PC-3 (cell line): ENCODE measurements around the gene C1QTNF12. TPM values are rescaled to one million over a fixed set of nuclear protein-coding genes. Genes with fewer than 3 reads are reported as not detected.

Source experiments
- ATAC-seq: fragments of 200-7000 bp; cut with Tn5 transposase; 2 replicates; pipeline ENCODE4 v1.9.1; 2020; ENCODE audit warnings: mild to moderate bottlenecking, moderate library complexity
- BruUV-seq: library from RNA; stranded (reverse); fragments of 400-500 nt; replicated peaks from 2 replicates; lab custom pipeline; 2021; lab: Mats Ljungman, UMichigan
- CTCF ChIA-PET: fragments of 300-600 bp; sonication (Branson Sonifier 250); formaldehyde crosslinking; loops from one replicate; lab custom pipeline; 2022; ENCODE audit warnings: antibody characterized with exemption; lab: Charles Lee
- POLR2A ChIA-PET: fragments of 300-600 bp; sonication (Branson Sonifier 250); formaldehyde crosslinking; loops from one replicate; lab custom pipeline; 2022; ENCODE audit warnings: antibody characterized with exemption; ENCODE audit not compliant: unreplicated experiment; lab: Charles Lee
- DNase-seq: peaks from one replicate; pipeline ENCODE4 v3.0.0-alpha.2; 2015
- H2AFZ ChIP-seq: fragments of 300-600 bp; sonication (generic); 2 replicates; pipeline ENCODE4 v1.6.0; 2016; ENCODE audit warnings: antibody characterized with exemption, low read length
- H3F3A ChIP-seq: fragments of 300-600 bp; sonication (generic); one replicate; pipeline ENCODE4 v1.6.0; 2017; ENCODE audit warnings: antibody characterized with exemption, low read length, control low read depth, mild to moderate bottlenecking; ENCODE audit not compliant: unreplicated experiment
- H3K27ac ChIP-seq: fragments of 300-600 bp; sonication (generic); 2 replicates; pipeline ENCODE4 v1.5.1; 2016; ENCODE audit warnings: mild to moderate bottlenecking, low read length
- H3K27me3 ChIP-seq: fragments of 300-600 bp; sonication (generic); 2 replicates; pipeline ENCODE4 v1.6.1; 2016; ENCODE audit warnings: low read length, mixed read lengths
- H3K36me3 ChIP-seq: fragments of 300-600 bp; sonication (generic); 2 replicates; pipeline ENCODE4 v1.6.1; 2016; ENCODE audit warnings: low read depth, mixed run types, low read length, mixed read lengths
- H3K4me1 ChIP-seq: fragments of 300-600 bp; sonication (generic); 2 replicates; pipeline ENCODE4 v1.5.1; 2016; ENCODE audit warnings: low read length; ENCODE audit not compliant: insufficient read depth
- H3K4me2 ChIP-seq: fragments of 300-600 bp; sonication (generic); 2 replicates; pipeline ENCODE4 v1.6.0; 2016; ENCODE audit warnings: low read length
- H3K4me3 ChIP-seq: fragments of 300-600 bp; sonication (generic); 2 replicates; pipeline ENCODE4 v1.5.1; 2016; ENCODE audit warnings: mild to moderate bottlenecking, low read length, mixed read lengths
- H3K79me2 ChIP-seq: fragments of 300-600 bp; sonication (generic); 2 replicates; pipeline ENCODE4 v1.6.1; 2017; ENCODE audit warnings: low read length, mixed read lengths
- H3K9ac ChIP-seq: fragments of 300-600 bp; sonication (generic); 2 replicates; pipeline ENCODE4 v1.6.0; 2016; ENCODE audit warnings: mild to moderate bottlenecking, low read length
- H3K9me2 ChIP-seq: fragments of 300-600 bp; sonication (generic); replicated peaks from 2 replicates; pipeline ENCODE4 v1.6.1; 2016; ENCODE audit warnings: mixed run types, low read length, mixed read lengths
- H3K9me3 ChIP-seq: fragments of 300-600 bp; sonication (generic); 2 replicates; pipeline ENCODE4 v1.6.1; 2016; ENCODE audit warnings: low read length, mixed read lengths
- H4K20me1 ChIP-seq: fragments of 300-600 bp; sonication (generic); 2 replicates; pipeline ENCODE4 v1.6.1; 2016; ENCODE audit warnings: low read length, mixed read lengths
- CTCF ChIP-seq: fragments of 300-600 bp; sonication (generic); conservative IDR thresholded peaks from 2 replicates; pipeline ENCODE4 v1.5.1; 2017; ENCODE audit warnings: antibody characterized with exemption, low read depth, mild to moderate bottlenecking, low read length
- EZH2 ChIP-seq: fragments of 300-600 bp; sonication (generic); IDR thresholded peaks from one replicate; pipeline ENCODE4 v1.6.1; 2017; ENCODE audit warnings: antibody characterized with exemption, mild to moderate bottlenecking, low read length; ENCODE audit not compliant: unreplicated experiment
- EZH2phosphoT487 ChIP-seq: fragments of 300-600 bp; sonication (generic); IDR thresholded peaks from 2 replicates; pipeline ENCODE4 v1.6.1; 2018; ENCODE audit warnings: mild to moderate bottlenecking, antibody characterized with exemption, low read length, borderline replicate concordance
- intact Hi-C: fragments of 100-400 bp; cut with micrococcal nuclease; formaldehyde crosslinking; loops from 2 replicates; pipeline ENCODE4 v1.9.0; 2023
- total RNA-seq: library from RNA; depleted of rRNA; stranded (reverse); fragments of >200 nt; gene quantifications from 2 replicates; pipeline ENCODE4 v1.2.3, GENCODE V29; 2014

C1QTNF12 gene
- total RNA-seq, 1 experiment from 2014 or later: 3.9 TPM

GRCh38 chr1:1245178-1245816 is 1.2 kb downstream of the C1QTNF12 start:
- Histone ChIP-seq H3K79me2 (no peaks in the 10 kb centered on the region), H3K4me2 (no peak overlapping the region), H2AFZ (no peak overlapping the region), H3K4me3 (no peak overlapping the region), H3K4me1 (no peaks in the 10 kb centered on the region), H3K9me3 (no peaks in the 10 kb centered on the region), H3K36me3 (no peaks in the 10 kb centered on the region), H4K20me1 (no peaks in the 10 kb centered on the region), H3K27me3 (no peaks in the 10 kb centered on the region), H3K27ac (no peak overlapping the region), H3F3A (no peaks in the 10 kb centered on the region), H3K9ac (no peak overlapping the region), H3K9me2 (no peaks in the 10 kb centered on the region)
- DNase-seq (no peak), ATAC-seq (no peak)
- TF ChIP-seq CTCF (no peak), EZH2 (no peak), EZH2phosphoT487 (no peak)
- ChIA-PET CTCF (no interaction called here), POLR2A (no interaction called here)
- no TSS peak for BruUV-seq
- intact Hi-C loops: no loop called here

GRCh38 chr1:1244192-1244811 is 2.2 kb downstream of the C1QTNF12 start:
- Histone ChIP-seq H2AFZ (no peak overlapping the region), H4K20me1 (no peaks in the 10 kb centered on the region), H3K79me2 (no peaks in the 10 kb centered on the region), H3K27ac (no peak overlapping the region), H3K4me1 (peaks cover 8% of the 10 kb centered on the region), H3K36me3 (no peaks in the 10 kb centered on the region), H3K9ac (no peak overlapping the region), H3F3A (no peaks in the 10 kb centered on the region), H3K4me3 (no peak overlapping the region), H3K4me2 (no peak overlapping the region), H3K27me3 (no peaks in the 10 kb centered on the region), H3K9me3 (no peaks in the 10 kb centered on the region), H3K9me2 (no peaks in the 10 kb centered on the region)
- DNase-seq (no peak), ATAC-seq (no peak)
- no peak for TF ChIP-seq CTCF
- no peak for TF ChIP-seq EZH2phosphoT487
- TF ChIP-seq EZH2: no peak
- POLR2A ChIA-PET: no interaction called here
- no TSS peak for BruUV-seq
- intact Hi-C loops: no loop called here
- CTCF ChIA-PET: no interaction called here

- H3K27ac ChIP-seq: no peak overlapping the region
- H3F3A ChIP-seq: no peaks in the 10 kb centered on the region
- no peaks in the 10 kb centered on the region for H3K27me3 ChIP-seq
- CTCF ChIA-PET: no interaction called here
- no peak overlapping the region for H3K9ac ChIP-seq
- no peaks in the 10 kb centered on the region for H4K20me1 ChIP-seq
- ATAC-seq (no peak), DNase-seq (no peak)
- H3K4me3 ChIP-seq: no peak overlapping the region
- peaks cover 13% of the 10 kb centered on the region for H3K4me1 ChIP-seq
- no peaks in the 10 kb centered on the region for H3K79me2 ChIP-seq
- H2AFZ ChIP-seq: no peak overlapping the region
- intact Hi-C loops: no loop called here
- no TSS peak for BruUV-seq
- H3K9me3 ChIP-seq: no peaks in the 10 kb centered on the region
- no peak overlapping the region for H3K4me2 ChIP-seq
- POLR2A ChIA-PET: no interaction called here
- no peaks in the 10 kb centered on the region for H3K9me2 ChIP-seq
- TF ChIP-seq CTCF: no peak
- no peak for TF ChIP-seq EZH2phosphoT487
- no peak for TF ChIP-seq EZH2
- H3K36me3 ChIP-seq: no peaks in the 10 kb centered on the region
These were observed 2.7 kb downstream of the C1QTNF12 start for GRCh38 chr1:1243807-1244191.
